LNCAP (cell line): ENCODE data around the gene ARID5B.

ENCODE experiments used
- CTCF ChIP-seq: fragments of 450-650 bp; IDR thresholded peaks from 2 replicates; pipeline ENCODE4 v1.5.1; 2017; ENCODE audit warnings: mild to moderate bottlenecking

Gene ARID5B

GRCh38 chr10:62082271-62082656, 180.8 kb downstream of the ARID5B start:
- no peak for TF ChIP-seq CTCF

- no peak for TF ChIP-seq CTCF
These were observed 181.4 kb downstream of the ARID5B start for GRCh38 chr10:62082729-62083411.

GRCh38 chr10:62083412-62084267, 182.1 kb downstream of the ARID5B start:
- TF ChIP-seq CTCF = no peak

- no peak for TF ChIP-seq CTCF
These were observed 183.0 kb downstream of the ARID5B start for GRCh38 chr10:62084451-62084850.

- no peak for TF ChIP-seq CTCF
These were observed 183.9 kb downstream of the ARID5B start for GRCh38 chr10:62085404-62085803.

GRCh38 chr10:62085821-62086220, 184.3 kb downstream of the ARID5B start:
- TF ChIP-seq CTCF = no peak

- no peak for TF ChIP-seq CTCF
These were observed 185.8 kb downstream of the ARID5B start for GRCh38 chr10:62087329-62087728.
